Vagina (tissue), 2 donors: Measurements from ENCODE around the gene SLC37A3.

ENCODE experiments used
- POLR2A ChIP-seq, 2 donors: fragments of 450-650 bp; IDR thresholded peaks; one replicate each; pipeline ENCODE4 v1.6.1; 2017; ENCODE audit warnings: antibody characterized with exemption in 2 of 2, mild to moderate bottlenecking in 2 of 2, moderate library complexity in 2 of 2
- POLR2AphosphoS5 ChIP-seq, 2 donors: sonication (generic); formaldehyde crosslinking; IDR thresholded peaks; one replicate each; pipeline ENCODE4 v1.9.0; 2017; ENCODE audit warnings: antibody characterized with exemption in 2 of 2, mild to moderate bottlenecking in 2 of 2, low read depth in 1 of 2; ENCODE audit not compliant: insufficient read depth in 1 of 2
- TF ChIP-seq, protein P1 (sequence below), 3 experiments: fragments of 450-650 bp in 2 of 3; fragments of 200-600 bp in 1 of 3; sonication (generic) in 1 of 3; IDR thresholded peaks; one replicate each; pipeline ENCODE4 v1.5.1; 2017 to 2019; ENCODE audit warnings: antibody characterized with exemption in 3 of 3, mild to moderate bottlenecking in 2 of 3, moderate library complexity in 2 of 3

DNA sequence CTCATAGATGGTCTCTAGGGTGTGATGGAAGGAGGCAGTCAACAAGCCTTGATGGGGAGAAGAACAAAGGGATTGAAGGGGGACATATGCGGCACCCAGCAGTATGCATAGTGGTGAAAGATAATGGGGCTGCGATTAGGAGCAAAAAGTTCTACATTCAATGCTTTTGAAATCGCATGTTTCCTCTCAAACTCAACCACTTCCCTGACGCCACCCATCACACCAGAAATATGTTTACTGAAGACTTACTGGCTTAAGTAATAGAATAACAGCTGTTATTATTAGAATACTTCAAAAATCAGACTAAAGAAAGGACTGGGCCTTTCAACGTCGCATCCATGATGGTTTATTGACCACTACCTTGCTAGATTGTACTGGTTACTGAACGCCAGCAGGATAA, 49.5 kb upstream of the SLC37A3 start:
- TF ChIP-seq, protein P1, sequence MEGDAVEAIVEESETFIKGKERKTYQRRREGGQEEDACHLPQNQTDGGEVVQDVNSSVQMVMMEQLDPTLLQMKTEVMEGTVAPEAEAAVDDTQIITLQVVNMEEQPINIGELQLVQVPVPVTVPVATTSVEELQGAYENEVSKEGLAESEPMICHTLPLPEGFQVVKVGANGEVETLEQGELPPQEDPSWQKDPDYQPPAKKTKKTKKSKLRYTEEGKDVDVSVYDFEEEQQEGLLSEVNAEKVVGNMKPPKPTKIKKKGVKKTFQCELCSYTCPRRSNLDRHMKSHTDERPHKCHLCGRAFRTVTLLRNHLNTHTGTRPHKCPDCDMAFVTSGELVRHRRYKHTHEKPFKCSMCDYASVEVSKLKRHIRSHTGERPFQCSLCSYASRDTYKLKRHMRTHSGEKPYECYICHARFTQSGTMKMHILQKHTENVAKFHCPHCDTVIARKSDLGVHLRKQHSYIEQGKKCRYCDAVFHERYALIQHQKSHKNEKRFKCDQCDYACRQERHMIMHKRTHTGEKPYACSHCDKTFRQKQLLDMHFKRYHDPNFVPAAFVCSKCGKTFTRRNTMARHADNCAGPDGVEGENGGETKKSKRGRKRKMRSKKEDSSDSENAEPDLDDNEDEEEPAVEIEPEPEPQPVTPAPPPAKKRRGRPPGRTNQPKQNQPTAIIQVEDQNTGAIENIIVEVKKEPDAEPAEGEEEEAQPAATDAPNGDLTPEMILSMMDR (IDR thresholded peaks at IDR 0.05) = no peak
- TF ChIP-seq POLR2A (IDR thresholded peaks at IDR 0.05) = no peak
- no peak for TF ChIP-seq POLR2AphosphoS5 (IDR thresholded peaks at IDR 0.05; ENCODE audit: insufficient read depth in 1 of 2, low read depth in 1 of 2)
